Activated B cell treated with CpG ODN at 0.5 μM for 24 hours (primary cell): ENCODE results near the gene ARHGAP12. TPM values are rescaled to one million over a fixed set of nuclear protein-coding genes. Genes with fewer than 3 reads are reported as not detected.
"Not testable (repeated sequence)": the region's sequence is repeated elsewhere in the genome, so short reads cannot be mapped to it uniquely, and the experiment has no call there.

Source experiments
- ATAC-seq: fragments of 200-7000 bp; cut with Tn5 transposase; one replicate; pipeline ENCODE4 v1.10.0; 2021; ENCODE audit warnings: low read depth, mild to moderate bottlenecking, moderate library complexity
- CTCF ChIA-PET: fragments of 350-600 bp; sonication (Branson Sonifier 250); formaldehyde crosslinking; loops from one replicate; lab custom pipeline; 2021; ENCODE audit warnings: antibody characterized with exemption; lab: Charles Lee
- POLR2A ChIA-PET: fragments of 350-600 bp; sonication (Branson Sonifier 250); formaldehyde crosslinking; loops from one replicate; lab custom pipeline; 2021; ENCODE audit warnings: antibody characterized with exemption; lab: Charles Lee
- DNase-seq: peaks from one replicate; pipeline ENCODE4 v3.0.0; 2022
- H3K27ac Mint-ChIP-seq: one replicate; pipeline ENCODE4 v1.8.0; 2020; ENCODE audit warnings: mixed read lengths
- H3K27me3 Mint-ChIP-seq: one replicate; pipeline ENCODE4 v1.8.0; 2021; ENCODE audit warnings: mixed read lengths
- H3K36me3 Mint-ChIP-seq: one replicate; pipeline ENCODE4 v1.8.0; 2021; ENCODE audit warnings: low read depth, mixed read lengths
- H3K4me1 Mint-ChIP-seq: one replicate; pipeline ENCODE4 v1.8.0; 2021; ENCODE audit warnings: mixed read lengths
- H3K4me3 Mint-ChIP-seq: one replicate; pipeline ENCODE4 v1.8.0; 2020; ENCODE audit warnings: mild to moderate bottlenecking, mixed read lengths
- H3K9me3 Mint-ChIP-seq: one replicate; pipeline ENCODE4 v1.8.0; 2020; ENCODE audit warnings: mixed read lengths
- CTCF ChIP-seq: fragments of 200-600 bp; IDR thresholded peaks from one replicate; pipeline ENCODE4 v1.8.0; 2022; ENCODE audit warnings: antibody characterized with exemption, mild to moderate bottlenecking
- intact Hi-C: fragments of 100-400 bp; cut with micrococcal nuclease; formaldehyde crosslinking; loops from one replicate; pipeline ENCODE4 v1.15.1; 2024
- total RNA-seq: library from RNA; stranded (reverse); gene quantifications from 2 replicates; pipeline ENCODE4 v1.2.3, GENCODE V29; 2022

Gene ARHGAP12
- total RNA-seq, 1 donor from 2014 or later: 23.2 TPM

GRCh38 chr10:31897506-31897905 lies 31.1 kb downstream of the ARHGAP12 start:
- CTCF ChIA-PET: no interaction called here
- Mint-ChIP-seq H3K36me3 (peaks cover 29% of the 10 kb centered on the region), H3K9me3 (no peaks in the 10 kb centered on the region), H3K27me3 (no peaks in the 10 kb centered on the region), H3K4me1 (peaks cover 50% of the 10 kb centered on the region), H3K27ac (no peak overlapping the region), H3K4me3 (no peak overlapping the region)
- no peak for ATAC-seq
- intact Hi-C loops: no loop called here
- no peak for TF ChIP-seq CTCF
- POLR2A ChIA-PET: no interaction called here
- DNase-seq: no peak

- CTCF ChIA-PET: no interaction called here
- no peak overlapping the region for H3K27ac Mint-ChIP-seq
Observed at GRCh38 chr10:31896968-31897384, 31.7 kb downstream of the ARHGAP12 start.

GRCh38 chr10:31895722-31896121 lies 32.9 kb downstream of the ARHGAP12 start:
- DNase-seq, H3K27ac Mint-ChIP-seq, CTCF ChIA-PET, H3K27me3 Mint-ChIP-seq, POLR2A ChIA-PET, ATAC-seq, intact Hi-C loops, H3K9me3 Mint-ChIP-seq, H3K4me3 Mint-ChIP-seq: not testable (repeated sequence)
- H3K4me1 Mint-ChIP-seq: peaks cover 56% of the 10 kb centered on the region
- peaks cover 29% of the 10 kb centered on the region for H3K36me3 Mint-ChIP-seq

More at GRCh38 chr10:31896968-31897384, 31.7 kb downstream of the ARHGAP12 start:
- H3K4me1 Mint-ChIP-seq: peaks cover 49% of the 10 kb centered on the region
- H3K27me3 Mint-ChIP-seq: no peaks in the 10 kb centered on the region
- DNase-seq: no peak
- no peak for ATAC-seq
- no peak for TF ChIP-seq CTCF
- no peaks in the 10 kb centered on the region for H3K9me3 Mint-ChIP-seq
- no peak overlapping the region for H3K4me3 Mint-ChIP-seq
- intact Hi-C loops: no loop called here
- POLR2A ChIA-PET: no interaction called here
- H3K36me3 Mint-ChIP-seq: peaks cover 26% of the 10 kb centered on the region

- Mint-ChIP-seq H3K4me1 (peaks cover 44% of the 10 kb centered on the region), H3K4me3 (no peak overlapping the region), H3K36me3 (peaks cover 18% of the 10 kb centered on the region), H3K27ac (no peak overlapping the region), H3K27me3 (no peaks in the 10 kb centered on the region), H3K9me3 (no peaks in the 10 kb centered on the region)
- POLR2A ChIA-PET: no interaction called here
- no peak for ATAC-seq
- TF ChIP-seq CTCF: no peak
- CTCF ChIA-PET: no interaction called here
- no peak for DNase-seq
- intact Hi-C loops: no loop called here
Observed at GRCh38 chr10:31888442-31888841, 40.2 kb downstream of the ARHGAP12 start.

GRCh38 chr10:31887850-31888249 lies 40.8 kb downstream of the ARHGAP12 start:
- no peak overlapping the region for H3K4me3 Mint-ChIP-seq
- H3K27ac Mint-ChIP-seq: no peak overlapping the region
- peaks cover 18% of the 10 kb centered on the region for H3K36me3 Mint-ChIP-seq
- POLR2A ChIA-PET: no interaction called here
- CTCF ChIA-PET: no interaction called here
- no peaks in the 10 kb centered on the region for H3K27me3 Mint-ChIP-seq
- no peak for TF ChIP-seq CTCF
- intact Hi-C loops: no loop called here
- H3K9me3 Mint-ChIP-seq: no peaks in the 10 kb centered on the region
- no peak for ATAC-seq
- peaks cover 46% of the 10 kb centered on the region for H3K4me1 Mint-ChIP-seq
- no peak for DNase-seq

GRCh38 chr10:31886885-31887284 lies 41.7 kb downstream of the ARHGAP12 start:
- no peaks in the 10 kb centered on the region for H3K27me3 Mint-ChIP-seq
- TF ChIP-seq CTCF: no peak
- H3K4me3 Mint-ChIP-seq: no peak overlapping the region
- H3K9me3 Mint-ChIP-seq: no peaks in the 10 kb centered on the region
- DNase-seq (no peak), ATAC-seq (no peak)
- peaks cover 17% of the 10 kb centered on the region for H3K36me3 Mint-ChIP-seq
- H3K27ac Mint-ChIP-seq: no peak overlapping the region
- H3K4me1 Mint-ChIP-seq: peaks cover 45% of the 10 kb centered on the region
- POLR2A ChIA-PET: no interaction called here
- intact Hi-C loops: no loop called here
- CTCF ChIA-PET: no interaction called here
